H1 (cell line): ENCODE measurements around the gene EGFLAM. TPM values are rescaled to one million over a fixed set of nuclear protein-coding genes. Genes with fewer than 3 reads are reported as not detected.
A peak's percentile ranks its signal among the peaks of the same experiment; 100 is the strongest.

Source experiments
- CTCF ChIA-PET: fragments of 300-600 bp; sonication (Branson Sonifier 250); formaldehyde crosslinking; loops from one replicate; lab custom pipeline; 2021; ENCODE audit not compliant: partially characterized antibody; lab: Charles Lee
- POLR2A ChIA-PET: fragments of 300-600 bp; sonication (Branson Sonifier 250); formaldehyde crosslinking; loops from one replicate; lab custom pipeline; 2021; ENCODE audit warnings: inconsistent platforms; ENCODE audit not compliant: partially characterized antibody; lab: Charles Lee
- DNase-seq, 2 experiments: peaks; one replicate each; pipeline versions ENCODE4 v3.0.0 to v3.0.0-alpha.2; 2010 to 2022; ENCODE audit warnings: low spot score in 2 of 2, low read depth in 1 of 2, mixed read lengths in 1 of 2
- FAIRE-seq: peaks from 2 replicates; lab custom pipeline; 2011; peaks lifted over from hg19 to GRCh38; lab: Jason Lieb, UNC
- H2AFZ ChIP-seq: 2 replicates; pipeline ENCODE4 v1.8.1; 2012; ENCODE audit warnings: low read length, inconsistent platforms
- H2AK5ac ChIP-seq: 2 replicates; pipeline ENCODE4 v1.6.1; 2013; ENCODE audit warnings: low read depth, low read length
- H2BK120ac ChIP-seq: replicated peaks from 2 replicates; pipeline ENCODE3; 2013; ENCODE audit warnings: low read depth, low read length, inconsistent platforms
- H2BK12ac ChIP-seq: 2 replicates; pipeline ENCODE4 v1.6.1; 2013; ENCODE audit warnings: low read depth, low read length
- H2BK15ac ChIP-seq: 2 replicates; pipeline ENCODE4 v1.6.1; 2013; ENCODE audit warnings: low read length
- H2BK20ac ChIP-seq: 2 replicates; pipeline ENCODE4 v1.6.1; 2013; ENCODE audit warnings: low read length
- H2BK5ac ChIP-seq: 2 replicates; pipeline ENCODE4 v1.6.1; 2013; ENCODE audit warnings: low read depth, low read length
- H3K14ac ChIP-seq: 2 replicates; pipeline ENCODE4 v1.6.1; 2013; ENCODE audit warnings: inconsistent platforms; ENCODE audit not compliant: insufficient read length
- H3K18ac ChIP-seq: 2 replicates; pipeline ENCODE4 v1.6.1; 2013; ENCODE audit warnings: low read length; ENCODE audit errors: extremely low read depth
- H3K23ac ChIP-seq: 2 replicates; pipeline ENCODE4 v1.6.1; 2013; ENCODE audit warnings: inconsistent platforms; ENCODE audit not compliant: insufficient read length
- H3K23me2 ChIP-seq: 2 replicates; pipeline ENCODE4 v1.6.1; 2013; ENCODE audit warnings: low read depth, low read length
- H3K27ac ChIP-seq: 2 replicates; pipeline ENCODE4 v1.6.1; 2011; ENCODE audit warnings: low read depth, low read length, inconsistent platforms
- H3K27me3 ChIP-seq, 4 experiments: replicated peaks in 1 of 4; 1 replicate in 1 of 4; 2 replicates in 3 of 4; pipeline versions ENCODE4 v1.6.1 to v1.8.1; 2011 to 2013; ENCODE audit warnings: low read length in 3 of 4, mild to moderate bottlenecking in 3 of 4, inconsistent platforms in 2 of 4, mixed read lengths in 2 of 4, moderate library complexity in 1 of 4; ENCODE audit not compliant: control insufficient read depth in 3 of 4, insufficient read depth in 3 of 4; ENCODE audit errors: extremely low read depth in 1 of 4
- H3K36me3 ChIP-seq, 4 experiments: 2 replicates each; pipeline versions ENCODE4 v1.6.1 to v1.8.1; 2011 to 2013; ENCODE audit warnings: mild to moderate bottlenecking in 4 of 4, low read length in 3 of 4, moderate library complexity in 2 of 4, control low read depth in 1 of 4, inconsistent platforms in 1 of 4; ENCODE audit not compliant: insufficient read depth in 4 of 4, control insufficient read depth in 2 of 4
- H3K4ac ChIP-seq: replicated peaks from 2 replicates; pipeline ENCODE3; 2013; ENCODE audit warnings: low read length, low read depth, mixed read lengths, inconsistent platforms; ENCODE audit not compliant: insufficient read length
- H3K4me1 ChIP-seq, 4 experiments: replicated peaks in 1 of 4; 1 replicate in 1 of 4; 2 replicates in 3 of 4; pipeline versions ENCODE4 v1.6.1 to v1.8.1; 2011 to 2013; ENCODE audit warnings: low read length in 3 of 4, inconsistent platforms in 2 of 4, mixed read lengths in 1 of 4; ENCODE audit not compliant: insufficient read depth in 4 of 4, control insufficient read depth in 3 of 4
- H3K4me2 ChIP-seq, 2 experiments: 2 replicates each; pipeline versions ENCODE4 v1.6.1 to v1.8.1; 2011 to 2013; ENCODE audit warnings: low read depth in 2 of 2, low read length in 2 of 2, control low read depth in 1 of 2, inconsistent platforms in 1 of 2, mild to moderate bottlenecking in 1 of 2; ENCODE audit not compliant: insufficient read depth in 1 of 2
- H3K4me3 ChIP-seq, 4 experiments: fragments of 200-600, 300-600 bp in 1 of 4; sonication (generic), shearing (Covaris generic), sonication (Bioruptor Twin) in 1 of 4; 2 replicates each; pipeline versions ENCODE4 v1.5.1 to v1.8.1; 2011 to 2016; ENCODE audit warnings: low read length in 4 of 4, low read depth in 3 of 4, control low read depth in 2 of 4, inconsistent platforms in 2 of 4, mild to moderate bottlenecking in 2 of 4, mixed read lengths in 1 of 4, moderate library complexity in 1 of 4; ENCODE audit not compliant: insufficient read depth in 2 of 4; ENCODE audit errors: extremely low read depth in 1 of 4
- H3K56ac ChIP-seq: replicated peaks from 2 replicates; pipeline ENCODE3; 2013; ENCODE audit warnings: low read depth, mild to moderate bottlenecking, mixed read lengths, low read length, inconsistent platforms; ENCODE audit not compliant: insufficient read length
- H3K79me1 ChIP-seq: 2 replicates; pipeline ENCODE4 v1.6.1; 2013; ENCODE audit warnings: low read depth, low read length, control low read depth
- H3K79me2 ChIP-seq, 2 experiments: 2 replicates each; pipeline versions ENCODE4 v1.6.1 to v1.8.1; 2012 to 2013; ENCODE audit warnings: low read length in 2 of 2, mild to moderate bottlenecking in 2 of 2, inconsistent platforms in 1 of 2; ENCODE audit not compliant: insufficient read depth in 2 of 2, control insufficient read depth in 1 of 2
- H3K9ac ChIP-seq, 4 experiments: replicated peaks in 1 of 4; 1 replicate in 1 of 4; 2 replicates in 3 of 4; pipeline versions ENCODE4 v1.6.1 to v1.8.1; 2011 to 2013; ENCODE audit warnings: low read depth in 3 of 4, low read length in 3 of 4, control low read depth in 2 of 4, mild to moderate bottlenecking in 2 of 4, moderate library complexity in 2 of 4, inconsistent platforms in 1 of 4; ENCODE audit errors: extremely low read depth in 1 of 4
- H3K9me3 ChIP-seq, 2 experiments: 2 replicates each; pipeline versions ENCODE4 v1.6.1 to v1.8.1; 2012 to 2013; ENCODE audit warnings: mild to moderate bottlenecking in 2 of 2, moderate library complexity in 2 of 2, control low read depth in 1 of 2, inconsistent platforms in 1 of 2, low read depth in 1 of 2, low read length in 1 of 2, mixed read lengths in 1 of 2; ENCODE audit not compliant: insufficient read depth in 2 of 2
- H4K20me1 ChIP-seq, 2 experiments: replicated peaks in 1 of 2; 2 replicates each; pipeline versions ENCODE3 to v1.8.1; 2011 to 2013; ENCODE audit warnings: inconsistent platforms in 2 of 2, low read length in 2 of 2, mild to moderate bottlenecking in 1 of 2; ENCODE audit not compliant: insufficient read depth in 2 of 2, control insufficient read depth in 1 of 2
- H4K5ac ChIP-seq: 2 replicates; pipeline ENCODE4 v1.6.1; 2013; ENCODE audit warnings: low read length, low read depth, mixed read lengths, inconsistent platforms; ENCODE audit not compliant: insufficient read length
- H4K8ac ChIP-seq: 2 replicates; pipeline ENCODE4 v1.8.0; 2013; ENCODE audit warnings: mild to moderate bottlenecking, moderate library complexity, low read length, inconsistent platforms; ENCODE audit not compliant: insufficient read depth; ENCODE audit errors: extremely low read depth
- H4K91ac ChIP-seq: replicated peaks from 2 replicates; pipeline ENCODE3; 2013; ENCODE audit warnings: low read length, mixed read lengths, inconsistent platforms; ENCODE audit not compliant: insufficient read length
- CEBPB ChIP-seq: IDR thresholded peaks from 2 replicates; pipeline ENCODE4 v1.6.1; 2012; ENCODE audit warnings: low read depth, low read length
- CTCF ChIP-seq, 3 experiments: IDR thresholded peaks; 1 replicate in 2 of 3; 2 replicates in 1 of 3; pipeline versions ENCODE4 v1.5.1 to v1.6.1; 2011; ENCODE audit warnings: low read length in 3 of 3, mild to moderate bottlenecking in 3 of 3, inconsistent platforms in 2 of 3, low read depth in 1 of 3, moderate library complexity in 1 of 3; ENCODE audit not compliant: insufficient read depth in 1 of 3; ENCODE audit errors: control extremely low read depth in 1 of 3
- E2F6 ChIP-seq: IDR thresholded peaks from 2 replicates; pipeline ENCODE4 v1.6.1; 2012; ENCODE audit warnings: inconsistent platforms
- JUND ChIP-seq: IDR thresholded peaks from 2 replicates; pipeline ENCODE4 v1.6.1; 2011; ENCODE audit warnings: mild to moderate bottlenecking, improper control_type of control experiment, low read length
- MAX ChIP-seq: IDR thresholded peaks from 2 replicates; pipeline ENCODE4 v1.6.1; 2012; ENCODE audit warnings: inconsistent platforms
- SIRT6 ChIP-seq: IDR thresholded peaks from one replicate; pipeline ENCODE4 v1.7.1; 2012; ENCODE audit warnings: low read length, inconsistent platforms
- TEAD4 ChIP-seq: IDR thresholded peaks from 2 replicates; pipeline ENCODE4 v1.6.1; 2012; ENCODE audit warnings: low read depth, low read length, inconsistent platforms, mixed read lengths
- WGBS, 2 experiments: shearing (Covaris generic) in 1 of 2; methylation state at CpG; one replicate each; pipeline versions ENCODE4 v1.1.6 to v1.1.7; 2013 to 2015; ENCODE audit warnings: low lambda C conversion rate in 2 of 2, mixed read lengths in 2 of 2, inconsistent platforms in 1 of 2, low coverage in 1 of 2, missing lambda C conversion rate in 1 of 2; ENCODE audit not compliant: insufficient replicate concordance in 2 of 2, insufficient coverage in 1 of 2, insufficient read length in 1 of 2; ENCODE audit errors: extremely low coverage in 1 of 2, missing lambda C conversion rate in 1 of 2; 5-methylcytosine and 5-hydroxymethylcytosine counted together
- polyA plus RNA-seq, 7 experiments: library from polyadenylated mRNA; depleted of rRNA in 3 of 7; stranded (reverse) in 5 of 7; unstranded in 2 of 7; fragments of >200 nt in 5 of 7; fragments of 200-250 nt in 2 of 7; gene quantifications; 1 replicate in 5 of 7; 2 replicates in 1 of 7; 4 replicates in 1 of 7; pipeline versions ENCODE4 v1.2.1 to v1.2.3, GENCODE V29; 2011 to 2013; ENCODE audit warnings: missing spikeins in 2 of 7, mixed read lengths in 2 of 7
- total RNA-seq: library from RNA; stranded (reverse); fragmentation: NEBNext Ultra II Directional; extraction: Animal tissue kit (Norgen Biotek cat#: 25700); gene quantifications from 2 replicates; pipeline ENCODE4 v1.2.1, GENCODE V29; 2021
- TF ChIP-seq, protein P1 (sequence below): IDR thresholded peaks from 2 replicates; pipeline ENCODE4 v1.6.1; 2011; ENCODE audit warnings: low read length, improper control_type of control experiment

EGFLAM gene
- total and polyA plus RNA-seq, 2 of the 8 experiments (the other 6 are each of a cell fraction or from before 2014, with no cell fraction given): 0.20 to 0.24 TPM

- peaks cover 0 to 4% (median 0%) of the 10 kb centered on the region in 4 experiments; a peak in 1 of 7 replicates for H3K4me1 ChIP-seq
- H3K27ac ChIP-seq: no peak overlapping the region
- H3K14ac ChIP-seq: no peak overlapping the region
- peak overlapping the region; percentile 70 for H2AFZ ChIP-seq
- 36 to 100% methylated on average over 1 to 13 of the region's 13 CpGs for WGBS, 2 experiments
- ChIA-PET CTCF (interaction anchor here (0.6 to 4.5 kb wide), 57 partner anchors 8 to 656 kb away, joined by 3 to 26 read pairs (median 4); no protein-coding TSS in a partner anchor), POLR2A (no interaction called here)
- H2BK12ac ChIP-seq: no peak overlapping the region
- no peak overlapping the region for H3K56ac ChIP-seq
- H3K79me1 ChIP-seq: no peaks in the 10 kb centered on the region
- peaks cover 0 to 20% (median 7%) of the 10 kb centered on the region in 4 experiments; a peak in 6 of 7 replicates for H3K27me3 ChIP-seq
- FAIRE-seq (peak; percentile 70), DNase-seq (peak in 1 of 2 experiments; percentile 91)
- no peaks in the 10 kb centered on the region for H3K79me2 ChIP-seq
- H4K8ac ChIP-seq: no peak overlapping the region
- no peak overlapping the region for H2AK5ac ChIP-seq
- H3K23ac ChIP-seq: no peak overlapping the region
- no peaks in the 10 kb centered on the region for H3K36me3 ChIP-seq
- no peak overlapping the region for H2BK20ac ChIP-seq
- peak overlapping the region; percentile 43 to 57 for H3K4me2 ChIP-seq
- no peaks in the 10 kb centered on the region for H3K23me2 ChIP-seq
- no peaks in the 10 kb centered on the region for H4K20me1 ChIP-seq
- H3K18ac ChIP-seq: no peak overlapping the region
- H2BK15ac ChIP-seq: no peak overlapping the region; the same call in 1 of the 2 replicates
- H2BK5ac ChIP-seq: no peak overlapping the region
- 0 out of 8 replicates have a peak overlapping the region, but pooled peaks of 1 of the 4 experiments have one; percentile 27 for H3K4me3 ChIP-seq
- H4K5ac ChIP-seq: no peak overlapping the region
- H2BK120ac ChIP-seq: no peak overlapping the region
- H3K9me3 ChIP-seq: no peaks in the 10 kb centered on the region
- 0 out of 7 replicates have a peak overlapping the region, but pooled peaks of 1 of the 4 experiments have one; percentile 7 for H3K9ac ChIP-seq
- no peak overlapping the region for H3K4ac ChIP-seq
- H4K91ac ChIP-seq: no peak overlapping the region
- TF ChIP-seq E2F6 (no peak), JUND (no peak), CEBPB (no peak), CTCF (IDR thresholded peaks at IDR 0.05; ENCODE audit: control extremely low read depth in 1 of 3, insufficient read depth in 1 of 3, low read depth in 1 of 3, low read length in 3 of 3) (peak; percentile 52 to 72 (median 69)), TEAD4 (peak; percentile 96), SIRT6 (no peak), MAX (no peak)
- TF ChIP-seq, protein P1, sequence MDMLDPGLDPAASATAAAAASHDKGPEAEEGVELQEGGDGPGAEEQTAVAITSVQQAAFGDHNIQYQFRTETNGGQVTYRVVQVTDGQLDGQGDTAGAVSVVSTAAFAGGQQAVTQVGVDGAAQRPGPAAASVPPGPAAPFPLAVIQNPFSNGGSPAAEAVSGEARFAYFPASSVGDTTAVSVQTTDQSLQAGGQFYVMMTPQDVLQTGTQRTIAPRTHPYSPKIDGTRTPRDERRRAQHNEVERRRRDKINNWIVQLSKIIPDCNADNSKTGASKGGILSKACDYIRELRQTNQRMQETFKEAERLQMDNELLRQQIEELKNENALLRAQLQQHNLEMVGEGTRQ: no peak
Observed at GRCh38 chr5:38265546-38266179, 7.3 kb downstream of the EGFLAM start.
